HG03025 (cell line): ENCODE results near the gene ANKH.

ENCODE experiments used
- ATAC-seq: cut with Tn5 transposase; IDR thresholded peaks from one replicate; pipeline ENCODE4 v1.9.1; 2021; ENCODE audit warnings: mild to moderate bottlenecking, moderate library complexity; ENCODE audit not compliant: unreplicated experiment, low FRiP score

ANKH gene

DNA sequence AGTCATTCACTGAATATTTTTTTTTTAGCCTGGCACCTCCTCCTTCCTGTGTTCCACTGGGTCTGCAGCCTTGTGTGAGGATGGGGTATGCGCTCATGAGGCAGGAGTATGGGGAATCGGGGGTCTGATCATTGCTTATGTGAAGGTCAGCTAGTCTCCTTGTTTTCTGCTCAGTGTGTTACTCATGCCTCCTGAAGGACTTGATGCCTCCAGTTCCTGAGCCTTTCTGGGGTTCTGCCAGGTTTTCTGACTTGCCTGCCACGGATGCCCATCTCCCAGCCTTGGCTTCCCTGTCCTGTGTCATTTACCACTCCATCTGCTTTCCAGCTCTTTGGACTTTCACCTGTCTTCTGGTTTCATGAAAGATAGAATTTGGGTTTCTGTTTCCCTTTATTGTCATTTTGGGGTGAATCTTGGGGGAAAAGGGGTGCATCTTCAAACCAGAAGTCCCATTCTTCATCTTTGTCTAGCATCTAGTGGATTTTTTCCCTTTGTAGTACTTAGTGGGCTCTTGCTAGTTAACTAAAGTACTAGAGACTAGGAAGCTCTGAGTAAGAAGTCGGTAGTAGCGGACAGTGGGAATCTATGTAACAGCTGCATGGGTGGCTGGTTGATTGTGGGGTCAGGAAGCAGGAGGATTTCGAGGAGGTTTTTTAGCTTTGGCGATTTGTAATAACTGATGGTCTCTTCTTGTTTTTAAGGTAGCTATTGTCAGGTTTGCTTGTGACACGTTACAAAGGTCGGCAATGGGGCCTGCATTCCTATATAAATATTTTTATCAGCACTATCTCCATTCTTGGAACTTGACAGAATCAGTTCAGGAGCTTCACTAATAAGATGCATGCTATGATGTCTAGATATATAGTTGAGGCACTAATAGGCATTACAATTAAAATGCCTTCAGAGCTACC, 198.8 kb downstream of the ANKH start:
- no peak for ATAC-seq

DNA sequence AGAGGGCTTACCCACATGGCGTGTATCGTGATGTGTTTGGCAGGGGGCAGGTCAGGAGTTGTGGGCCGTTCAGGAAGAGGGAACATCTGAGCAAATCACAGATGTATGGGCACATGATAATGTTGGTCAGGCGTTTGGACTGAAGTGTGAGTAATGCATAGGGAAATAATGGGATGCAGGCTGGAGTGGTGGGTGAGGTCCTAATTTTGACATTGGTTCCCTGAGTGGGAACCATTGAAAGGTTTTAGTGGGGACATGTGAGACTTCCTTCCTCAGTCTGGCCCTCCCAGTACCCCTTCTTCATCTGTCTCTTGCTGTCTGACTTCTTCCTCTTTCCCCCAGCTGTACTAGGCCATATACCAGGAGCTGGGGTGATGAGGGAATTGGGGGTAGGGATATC, 199.5 kb downstream of the ANKH start:
- ATAC-seq: no peak

DNA sequence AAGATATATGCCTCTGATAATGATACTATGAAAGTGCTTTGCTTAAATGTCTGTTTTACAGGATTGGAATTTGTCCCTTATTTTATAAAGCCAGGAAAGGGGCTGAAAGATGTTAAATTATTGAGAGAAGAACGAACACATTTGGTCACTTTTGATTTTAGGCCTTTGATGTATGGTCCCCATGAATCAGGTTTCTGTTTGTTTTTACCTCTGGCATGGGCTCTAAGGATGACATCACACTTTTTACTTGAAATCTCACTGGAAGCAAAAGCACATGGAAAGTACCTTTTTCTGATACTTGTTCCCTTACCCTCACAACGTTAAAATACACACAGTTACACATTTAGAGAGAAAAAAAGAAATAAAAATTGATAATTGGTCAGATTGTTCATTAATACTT, 200.2 kb downstream of the ANKH start:
- no peak for ATAC-seq

DNA sequence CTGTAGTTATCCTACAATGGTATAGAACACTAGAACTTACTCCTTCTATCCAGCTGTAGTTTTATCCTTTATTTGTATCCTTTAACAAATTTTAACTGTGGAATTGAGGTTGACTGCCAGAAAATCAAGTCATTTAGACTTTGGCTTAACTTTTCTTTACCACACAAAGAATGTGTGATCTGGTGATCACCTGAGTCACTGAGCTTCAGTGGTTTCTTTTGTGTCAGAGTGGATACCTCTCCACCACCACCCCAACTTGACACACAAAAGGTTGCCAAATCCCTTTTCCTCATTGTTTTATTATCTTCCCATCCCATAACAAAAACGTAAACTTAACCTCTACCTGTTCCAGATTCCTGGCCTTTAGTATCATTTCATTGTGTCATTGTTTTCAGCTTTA, 201.6 kb downstream of the ANKH start:
- no peak for ATAC-seq

DNA sequence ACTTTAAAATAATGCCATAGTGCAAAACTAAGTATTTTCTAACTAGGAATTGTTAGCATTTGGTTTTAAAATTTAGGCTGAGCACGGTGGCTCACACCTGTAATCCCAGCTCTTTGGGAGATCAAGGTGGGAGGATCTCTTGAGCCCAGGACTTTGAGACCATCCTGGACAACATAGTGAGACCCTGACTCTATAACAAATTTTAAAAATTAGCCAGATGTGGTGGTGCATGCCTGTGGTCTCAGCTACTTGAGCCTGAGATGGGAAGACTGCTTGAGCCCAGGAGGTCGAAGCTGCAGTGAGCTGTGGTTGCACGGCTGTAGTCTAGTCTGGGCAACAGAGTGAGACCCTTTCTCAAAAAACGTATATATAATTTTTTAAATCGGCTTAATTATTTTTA, 202.2 kb downstream of the ANKH start:
- ATAC-seq: no peak

DNA sequence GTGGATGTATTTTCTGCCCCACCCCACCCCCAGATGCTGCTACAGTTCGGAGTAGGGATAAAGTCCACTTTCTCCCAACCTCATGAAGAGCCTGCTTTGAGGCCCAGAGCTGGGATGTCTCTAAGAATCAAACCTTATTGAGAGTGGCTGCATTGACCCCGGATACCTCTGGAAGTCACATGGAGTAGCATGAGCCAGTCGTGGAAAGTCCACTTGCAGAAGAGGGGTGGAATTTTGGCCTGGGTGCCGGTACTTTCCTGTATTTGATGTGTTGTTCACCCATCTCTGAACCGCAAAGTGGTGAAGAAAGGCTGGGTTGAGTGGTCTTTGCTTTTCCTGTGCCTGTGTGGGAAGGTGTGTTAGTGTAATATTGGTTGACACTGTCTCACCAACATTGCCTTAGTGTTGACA, 203.4 kb downstream of the ANKH start:
- no peak for ATAC-seq

DNA sequence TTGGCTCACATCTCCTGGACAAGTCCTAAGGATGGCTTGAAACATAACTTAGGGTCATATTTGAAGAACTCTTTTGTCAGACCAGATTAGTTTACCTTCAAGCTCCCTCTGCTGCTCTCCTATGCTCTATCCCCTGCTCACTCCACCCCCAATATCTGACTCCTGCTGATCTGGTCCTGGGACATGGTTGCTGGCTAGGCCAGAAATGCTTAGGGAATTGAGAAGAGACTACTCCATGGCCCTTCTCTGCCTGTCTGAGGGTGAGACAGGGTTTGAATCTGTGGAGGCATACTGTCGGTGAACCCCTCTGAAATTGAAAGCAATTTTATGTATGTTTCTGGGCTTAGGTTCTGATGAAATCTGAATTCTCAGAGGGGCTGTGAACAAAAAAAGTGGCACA, 203.8 kb downstream of the ANKH start:
- no peak for ATAC-seq

DNA sequence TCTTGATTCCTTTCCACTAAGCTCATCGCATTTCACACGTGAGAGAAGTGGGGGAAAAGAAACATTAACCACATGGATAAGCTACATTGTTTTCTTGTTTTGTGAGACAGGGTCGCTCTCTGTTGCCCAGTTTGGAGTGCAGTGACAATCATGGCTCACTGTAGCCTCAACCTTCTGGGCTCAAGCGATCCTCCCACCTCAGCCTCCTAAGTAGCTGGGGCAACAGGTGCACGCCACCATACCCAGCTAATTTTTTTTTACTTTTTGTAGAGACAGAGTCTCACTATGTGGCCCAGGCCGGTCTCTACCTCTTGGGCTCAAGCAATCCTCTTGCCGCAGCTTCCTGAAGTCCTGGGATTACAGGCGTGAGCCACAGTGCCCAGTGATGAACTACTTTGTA, 204.3 kb downstream of the ANKH start:
- no peak for ATAC-seq

DNA sequence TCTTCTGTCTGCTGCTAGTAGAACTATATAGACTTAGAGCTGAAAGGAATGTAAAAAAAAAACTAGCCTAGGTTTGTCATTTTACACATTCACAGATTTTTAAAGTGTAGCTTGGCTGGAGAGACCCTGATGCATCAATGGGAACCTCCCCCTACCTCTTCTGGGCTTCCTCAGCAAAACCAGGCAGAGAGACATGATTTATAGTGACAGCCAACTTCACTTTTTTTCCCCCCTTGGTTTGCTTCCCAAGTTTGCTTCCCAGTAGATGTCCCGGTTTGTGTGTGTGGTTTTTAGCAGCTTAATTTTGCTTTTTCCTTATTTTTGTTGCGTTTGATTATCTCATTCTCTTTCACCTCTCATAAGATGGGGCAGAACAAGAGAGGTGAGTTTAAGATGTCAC, 205.2 kb downstream of the ANKH start:
- ATAC-seq: no peak

DNA sequence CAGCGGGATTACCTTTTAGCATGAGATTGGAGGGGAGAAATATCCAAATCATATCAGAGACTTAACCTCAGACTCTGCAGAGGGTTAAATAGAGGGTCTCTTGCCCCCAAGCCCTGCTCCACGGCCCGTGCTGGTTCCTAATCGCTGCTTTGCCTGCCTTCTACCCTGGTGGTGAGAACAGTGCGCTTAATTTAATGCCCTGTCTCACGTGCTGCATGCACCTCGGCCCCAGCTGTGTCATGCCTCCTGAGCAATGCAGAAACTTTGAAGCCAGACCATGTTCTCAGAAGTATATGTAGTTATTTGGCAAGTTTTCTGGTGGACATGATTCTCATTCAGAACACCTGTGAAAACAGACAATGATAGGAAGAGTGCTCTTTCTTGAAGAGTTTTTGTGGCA, 205.6 kb downstream of the ANKH start:
- ATAC-seq: peak; percentile 40

DNA sequence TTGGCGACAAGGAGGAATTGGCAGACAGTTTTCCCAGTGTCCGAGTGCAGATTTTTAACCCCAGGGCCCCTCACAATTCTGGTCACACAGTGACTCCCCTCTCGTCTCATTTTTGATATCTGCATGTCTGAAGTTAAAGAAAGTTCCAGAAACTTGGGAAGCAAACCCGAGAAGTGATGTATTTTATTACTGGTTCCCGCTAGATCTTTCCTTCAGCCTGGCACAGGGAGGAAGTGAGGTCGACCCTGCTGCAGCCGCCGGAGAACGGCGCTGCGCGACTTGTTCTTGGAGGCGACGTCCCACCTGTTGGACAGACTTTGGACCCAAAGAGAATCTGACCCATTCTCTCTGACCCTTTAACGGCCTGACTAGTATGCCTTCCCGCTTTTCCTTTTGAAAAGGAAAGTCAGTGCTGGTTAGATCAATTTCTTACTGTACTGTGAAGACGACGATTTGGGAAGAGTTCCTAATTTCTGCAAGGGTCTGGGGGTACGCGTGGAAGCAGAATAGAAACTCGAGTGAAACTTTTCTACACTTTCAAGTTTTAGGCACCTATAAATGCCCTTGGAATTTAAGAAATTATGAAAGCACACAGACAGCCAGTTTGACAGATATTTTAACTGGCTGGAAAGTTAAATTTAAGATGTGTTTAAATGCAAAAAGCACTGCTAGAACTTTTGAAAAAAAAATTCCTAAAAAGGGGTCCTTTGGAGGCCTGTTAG, 206.3 kb downstream of the ANKH start:
- no peak for ATAC-seq

DNA sequence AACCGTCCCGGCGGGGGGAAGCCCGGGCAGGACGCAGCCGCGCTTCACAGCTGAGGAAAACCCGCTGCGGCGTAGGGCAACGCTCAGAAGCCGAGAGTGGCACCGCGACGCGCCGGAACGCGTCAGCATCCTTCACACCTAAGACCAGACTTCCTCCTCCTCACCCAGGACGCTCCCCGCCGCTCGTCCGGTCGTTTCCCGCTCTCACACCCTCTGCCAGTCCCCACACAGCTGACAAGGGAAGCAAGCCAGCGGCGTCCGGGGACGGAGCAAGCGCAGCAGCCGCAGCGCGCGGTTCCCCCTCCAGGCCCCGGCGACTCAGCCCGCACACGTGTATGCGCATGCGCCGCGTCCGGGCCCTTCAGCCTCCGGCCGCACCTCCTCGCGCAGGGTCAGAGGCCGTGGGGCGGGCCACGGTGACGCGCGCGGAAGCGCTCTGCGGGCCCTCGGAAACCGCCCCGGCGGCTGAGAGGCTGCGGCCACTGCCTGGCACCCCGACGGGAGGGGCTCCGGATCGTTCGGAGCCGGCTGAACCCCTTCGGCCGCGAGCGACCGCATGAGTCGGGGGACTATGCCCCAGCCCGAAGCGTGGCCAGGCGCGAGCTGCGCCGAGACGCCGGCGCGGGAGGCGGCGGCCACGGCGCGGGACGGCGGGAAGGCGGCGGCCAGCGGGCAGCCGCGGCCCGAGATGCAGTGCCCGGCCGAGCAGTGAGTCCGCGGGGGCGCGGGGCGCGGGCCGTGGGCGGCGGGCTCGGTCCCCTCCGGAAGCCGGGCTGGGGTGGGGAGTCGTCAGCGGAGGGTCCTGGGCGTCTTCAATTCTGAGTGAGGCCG, 207.1 kb downstream of the ANKH start, which contains the start of gene OTULIN:
OTULIN (plus strand) TSS at position 449 of the 831 bp plus-strand sequence; CDS start at position 557, 108 bp downstream.
- ATAC-seq: peak; percentile 61

DNA sequence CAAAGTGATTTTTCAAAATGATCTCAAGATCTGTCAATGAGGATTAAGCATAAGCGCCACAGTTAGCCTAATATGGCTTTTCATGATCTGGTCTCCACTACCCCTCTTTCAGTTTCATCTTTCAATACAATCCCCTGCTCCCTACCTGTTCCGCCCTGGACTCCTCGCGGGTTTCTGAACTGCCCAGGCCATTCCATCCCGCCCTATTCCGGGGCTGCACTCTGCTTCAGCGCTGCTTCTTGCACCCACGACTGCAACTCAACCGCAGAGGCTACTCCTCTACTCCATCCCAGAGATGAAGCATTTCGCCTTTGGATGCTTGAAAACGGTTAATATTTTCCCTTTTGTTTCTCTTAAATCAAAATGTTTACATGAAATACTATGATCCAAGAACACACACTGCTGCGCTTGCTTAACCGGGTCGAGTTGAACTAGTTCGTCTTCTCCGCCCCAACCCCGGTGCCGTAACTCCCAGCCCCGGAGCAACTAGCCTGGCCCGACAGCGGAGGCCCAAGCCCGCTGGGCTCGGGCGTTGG, 207.8 kb downstream of the ANKH start:
- ATAC-seq: peak; percentile 31

DNA sequence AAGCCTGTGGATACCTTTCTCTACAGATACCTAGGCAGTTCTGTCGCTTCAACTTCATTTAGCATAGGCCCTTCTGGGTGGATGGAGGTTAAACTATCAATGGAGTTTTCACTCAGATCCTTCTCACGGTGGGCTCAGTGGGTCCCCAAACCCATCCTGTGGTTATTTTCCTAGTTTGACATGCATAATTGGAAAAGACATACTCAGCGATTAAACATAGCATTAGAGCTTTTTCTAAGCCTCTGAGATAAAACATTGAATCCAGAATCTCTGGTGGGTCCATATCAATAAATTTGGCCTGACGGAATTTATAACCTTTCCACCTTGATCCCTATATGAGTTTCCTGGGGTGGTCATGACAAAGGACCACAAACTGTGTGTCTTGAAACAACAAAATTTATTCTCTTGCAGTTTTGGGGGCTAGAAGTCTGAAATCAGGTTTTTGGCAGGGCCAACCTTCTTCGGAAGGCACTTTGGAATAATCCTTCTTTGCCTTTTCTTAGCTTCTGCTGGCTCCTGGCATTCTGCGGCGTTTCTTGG, 208.8 kb downstream of the ANKH start:
- no peak for ATAC-seq

DNA sequence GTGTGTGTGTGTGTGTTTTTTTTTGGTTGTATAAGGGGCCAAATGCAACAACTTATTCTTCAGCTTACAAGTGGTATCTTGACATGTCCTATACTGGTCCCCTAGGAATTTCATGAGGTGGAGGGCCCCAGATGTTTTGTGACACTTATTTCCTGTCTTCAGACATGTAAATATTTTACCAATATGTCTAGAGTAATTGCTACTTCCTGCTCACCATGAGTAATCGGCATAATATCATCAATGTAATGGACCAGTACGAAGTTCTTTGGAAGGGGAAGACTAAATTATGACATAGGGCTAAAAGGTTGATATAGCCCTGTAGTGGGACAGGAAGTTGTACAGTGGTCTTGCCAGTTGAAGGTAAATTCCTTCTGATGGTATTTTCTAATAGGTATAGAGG, 210.7 kb downstream of the ANKH start:
- ATAC-seq: no peak

DNA sequence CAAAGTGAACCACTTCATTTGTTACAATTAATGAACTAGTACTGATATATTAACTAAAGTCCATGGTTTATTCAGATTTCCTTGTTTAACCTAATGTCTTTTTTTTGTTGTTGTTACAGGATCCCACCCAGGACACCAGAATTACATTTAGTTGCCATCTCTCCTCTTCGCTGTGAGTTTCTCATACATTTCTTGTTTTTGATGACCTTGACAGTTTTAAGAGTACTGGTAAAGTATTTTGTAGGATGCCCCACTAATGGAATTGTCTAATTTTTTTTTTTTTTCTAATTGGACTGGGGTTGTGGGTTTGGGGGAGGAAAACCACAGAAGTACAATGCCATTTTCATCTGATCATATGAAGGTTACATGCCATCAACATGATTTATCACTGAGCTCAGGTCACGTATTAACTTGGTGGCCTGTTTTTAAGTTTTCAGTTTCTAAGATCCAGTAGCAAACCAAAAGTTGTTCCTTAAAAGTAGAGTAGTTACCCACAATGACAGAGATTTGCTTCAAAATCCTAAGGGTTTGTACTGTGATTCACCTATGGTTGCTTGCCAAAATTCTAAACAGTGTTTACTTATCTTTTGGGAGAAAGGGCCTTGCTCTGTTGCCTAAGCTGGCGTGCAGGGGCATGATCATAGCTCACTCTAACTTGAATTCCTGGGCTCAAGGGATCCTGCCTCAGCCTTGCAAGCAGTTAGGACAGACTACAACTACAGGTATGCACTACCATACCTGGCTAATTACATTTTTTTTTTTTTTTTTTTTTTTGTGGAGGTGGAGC, 211.6 kb downstream of the ANKH start:
- ATAC-seq: no peak

DNA sequence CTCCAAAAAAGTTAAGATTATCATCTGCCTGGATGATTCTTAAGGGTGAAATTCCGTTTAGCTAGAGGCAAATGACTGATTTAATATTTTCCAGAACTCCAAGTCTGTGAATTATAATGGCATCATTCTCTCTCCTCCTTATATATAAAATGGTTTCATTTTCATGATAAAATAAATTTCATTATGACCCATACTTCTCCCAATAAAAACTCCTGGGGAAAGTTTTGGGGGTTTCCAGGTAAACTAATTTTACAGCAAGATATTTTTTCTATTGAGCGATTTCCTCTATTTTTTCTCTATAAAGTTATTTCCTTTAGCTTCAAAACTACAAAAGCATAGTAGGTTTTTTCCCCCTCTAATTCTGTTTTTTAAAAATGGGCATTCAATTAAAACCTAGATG, 214.7 kb downstream of the ANKH start:
- no peak for ATAC-seq

DNA sequence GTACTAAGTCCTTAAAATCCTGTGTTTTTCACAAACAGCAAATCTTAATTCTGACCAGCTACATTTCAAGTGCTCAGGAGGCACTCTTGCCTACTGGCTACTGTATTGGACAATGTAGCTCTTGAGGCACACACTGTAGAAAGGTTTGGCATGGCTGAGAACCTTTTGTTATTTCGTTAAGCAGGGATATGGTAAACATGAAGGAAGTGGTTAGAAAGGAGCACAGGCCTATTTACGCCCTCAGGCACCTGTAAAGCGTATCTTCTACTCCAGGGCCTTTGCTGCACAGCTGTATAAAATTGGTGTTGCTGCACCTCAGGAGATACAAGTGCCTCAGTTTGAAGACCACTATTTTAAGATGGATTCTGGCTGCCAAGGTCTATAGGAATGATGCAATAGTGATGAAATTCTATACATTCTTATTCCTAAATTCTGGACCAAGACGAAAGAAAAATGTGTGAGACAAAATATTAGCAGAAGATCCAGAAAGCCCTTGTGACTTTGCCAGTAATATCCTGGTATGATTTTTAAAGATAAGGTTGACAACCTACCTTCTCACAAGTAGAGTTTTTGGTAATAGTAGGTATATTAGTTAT, 216.3 kb downstream of the ANKH start:
- no peak for ATAC-seq
